Activated CD4-positive, CD25-positive, alpha-beta regulatory T cell treated with anti-CD3 and anti-CD28 coated beads, Interleukin-2, amount 50 U/mL, for 24 hours (primary cell): ENCODE measurements around the gene APEH.
A peak's percentile ranks its signal among the peaks of the same experiment; 100 is the strongest.
"Not testable (repeated sequence)": the region's sequence is repeated elsewhere in the genome, so short reads cannot be mapped to it uniquely, and the experiment has no call there.

Experiments used
- ATAC-seq, 2 donors: fragments of 150-1000 bp; cut with Tn5 transposase; one replicate each; pipeline ENCODE4 v1.10.0; 2021; ENCODE audit warnings: mild to moderate bottlenecking in 1 of 2, moderate library complexity in 1 of 2

The APEH gene

DNA sequence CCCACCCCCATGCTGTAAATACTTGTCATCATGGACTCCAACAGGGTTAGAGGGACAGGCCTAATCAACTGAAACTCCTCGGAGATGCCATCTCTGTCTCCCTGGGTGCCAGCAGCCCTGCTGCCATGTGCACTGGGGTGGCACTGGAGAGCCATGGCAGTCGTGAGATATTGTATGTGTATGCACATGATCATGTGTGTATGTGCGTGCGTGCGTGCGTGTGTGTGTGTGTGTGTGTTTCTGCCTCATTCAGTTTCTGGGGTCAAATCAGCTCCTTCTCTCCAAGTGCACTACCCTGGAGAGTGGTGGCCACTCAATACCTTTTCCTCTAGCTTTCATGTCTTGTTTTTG lies 3.2 kb upstream of the APEH start:
- no peak for ATAC-seq

DNA sequence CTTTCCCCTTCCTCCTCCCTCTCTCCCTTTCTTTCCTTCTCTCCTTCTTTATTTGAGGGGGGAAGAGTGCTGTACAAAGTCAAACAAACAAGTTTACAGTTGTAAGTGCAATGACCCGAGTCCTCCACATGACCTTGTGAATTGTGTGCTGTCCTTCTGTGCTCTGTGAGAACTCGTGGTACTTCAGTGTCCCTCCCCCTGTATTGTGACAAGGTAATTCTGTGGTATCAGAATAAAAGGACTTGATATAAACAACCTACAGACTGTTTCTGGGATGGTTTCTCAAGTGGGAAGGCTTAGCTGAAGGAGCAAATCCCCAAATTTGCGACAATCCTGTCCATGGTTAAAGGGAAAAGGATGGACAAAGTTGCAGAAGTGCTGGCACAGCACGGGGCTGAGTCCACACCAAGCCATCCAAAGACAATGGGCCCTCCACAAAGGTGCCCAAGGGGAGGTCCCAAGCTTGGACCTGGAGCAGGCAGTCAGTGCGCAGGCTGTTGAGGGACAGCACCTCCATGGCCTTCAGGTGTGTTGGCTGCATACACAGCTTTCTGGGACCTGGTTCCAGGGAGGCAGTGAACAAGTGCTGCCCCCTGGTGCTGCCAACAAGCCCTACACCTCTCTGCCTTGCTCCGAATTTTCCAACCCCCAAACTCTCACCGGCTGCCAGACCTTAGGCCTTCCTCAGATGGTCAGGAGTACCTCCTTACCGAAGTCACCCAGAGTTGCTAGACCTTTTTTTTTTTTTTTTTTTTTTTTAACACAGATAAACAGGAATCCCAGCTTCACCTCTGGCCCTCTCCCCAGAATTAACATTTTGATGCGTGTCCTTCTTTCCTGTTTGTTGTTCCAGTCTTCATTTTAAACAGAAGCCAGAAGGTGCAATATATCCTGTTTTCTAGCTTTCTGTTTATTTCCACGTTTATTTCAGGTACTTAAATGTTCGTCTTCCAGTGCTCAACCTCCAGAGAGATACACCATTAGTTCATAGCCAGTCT lies 2.6 kb upstream of the APEH start:
- ATAC-seq: no peak

DNA sequence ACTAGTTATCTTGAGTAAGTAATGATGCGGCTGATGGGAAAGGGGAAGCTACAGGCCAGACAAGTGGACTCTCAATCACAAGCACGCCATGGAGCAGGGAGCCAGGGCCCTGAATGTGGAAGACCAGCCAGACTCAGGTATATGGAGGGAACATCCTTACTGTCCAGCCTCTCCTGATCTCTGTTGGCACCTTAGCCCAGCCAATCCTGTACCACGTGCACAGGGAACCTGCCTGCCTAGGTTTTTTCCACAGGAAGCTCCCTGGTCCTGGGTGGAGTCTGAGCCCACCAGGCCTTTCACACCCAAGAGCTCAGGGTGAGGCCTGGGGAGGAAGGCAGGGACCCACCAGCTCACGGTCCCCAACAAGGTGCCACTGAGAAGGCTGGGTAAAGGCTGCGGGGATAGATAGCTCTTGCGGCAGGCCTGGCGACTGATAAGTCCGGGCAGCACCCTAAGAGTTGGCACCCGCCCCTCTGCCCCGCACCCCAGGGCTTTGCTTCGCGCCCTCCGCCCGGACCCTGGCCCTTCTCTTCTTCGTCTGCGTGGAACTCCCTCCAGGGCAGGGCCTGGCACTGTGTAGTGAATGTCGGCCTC lies 933 bp upstream of the APEH start:
- no peak for ATAC-seq

DNA sequence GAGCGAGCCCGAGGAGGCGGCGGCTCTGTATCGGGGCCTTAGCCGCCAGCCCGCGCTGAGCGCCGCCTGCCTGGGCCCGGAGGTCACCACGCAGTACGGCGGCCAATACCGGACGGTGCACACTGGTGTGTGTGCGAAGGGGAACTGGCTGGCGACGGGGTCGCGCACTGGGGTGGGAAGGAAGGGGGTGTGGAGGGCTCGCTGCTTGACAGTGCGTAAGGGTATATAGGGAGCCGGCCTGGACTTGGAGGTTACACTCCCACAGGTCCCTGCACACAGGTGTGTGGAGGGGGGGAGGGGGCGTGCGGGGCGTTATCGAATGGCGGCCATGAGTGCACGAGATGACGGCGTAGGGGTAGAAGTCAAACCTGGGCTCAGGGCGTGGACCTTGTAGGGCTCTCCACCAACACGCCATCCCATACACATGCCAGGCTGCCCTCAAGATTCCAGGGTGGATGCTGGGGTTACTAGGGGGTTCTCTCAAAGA lies 389 bp downstream of the APEH start:
- ATAC-seq: peak; percentile 1 to 2

DNA sequence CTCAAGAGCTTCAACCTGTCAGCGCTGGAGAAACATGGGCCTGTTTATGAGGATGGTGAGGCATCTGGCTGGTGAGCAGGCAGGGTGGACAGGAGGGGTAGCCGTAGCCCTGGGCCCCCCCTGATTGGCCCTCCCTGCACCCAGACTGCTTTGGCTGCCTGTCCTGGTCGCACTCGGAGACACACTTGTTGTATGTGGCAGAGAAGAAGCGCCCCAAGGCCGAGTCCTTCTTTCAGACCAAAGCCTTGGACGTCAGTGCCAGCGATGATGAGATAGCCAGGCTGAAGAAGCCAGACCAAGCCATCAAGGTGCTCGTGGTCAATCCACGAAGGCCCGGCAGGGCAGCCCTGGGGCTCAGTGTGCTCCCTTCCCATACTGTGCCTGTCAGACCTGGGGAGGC lies 1.8 kb downstream of the APEH start:
- ATAC-seq: no peak

DNA sequence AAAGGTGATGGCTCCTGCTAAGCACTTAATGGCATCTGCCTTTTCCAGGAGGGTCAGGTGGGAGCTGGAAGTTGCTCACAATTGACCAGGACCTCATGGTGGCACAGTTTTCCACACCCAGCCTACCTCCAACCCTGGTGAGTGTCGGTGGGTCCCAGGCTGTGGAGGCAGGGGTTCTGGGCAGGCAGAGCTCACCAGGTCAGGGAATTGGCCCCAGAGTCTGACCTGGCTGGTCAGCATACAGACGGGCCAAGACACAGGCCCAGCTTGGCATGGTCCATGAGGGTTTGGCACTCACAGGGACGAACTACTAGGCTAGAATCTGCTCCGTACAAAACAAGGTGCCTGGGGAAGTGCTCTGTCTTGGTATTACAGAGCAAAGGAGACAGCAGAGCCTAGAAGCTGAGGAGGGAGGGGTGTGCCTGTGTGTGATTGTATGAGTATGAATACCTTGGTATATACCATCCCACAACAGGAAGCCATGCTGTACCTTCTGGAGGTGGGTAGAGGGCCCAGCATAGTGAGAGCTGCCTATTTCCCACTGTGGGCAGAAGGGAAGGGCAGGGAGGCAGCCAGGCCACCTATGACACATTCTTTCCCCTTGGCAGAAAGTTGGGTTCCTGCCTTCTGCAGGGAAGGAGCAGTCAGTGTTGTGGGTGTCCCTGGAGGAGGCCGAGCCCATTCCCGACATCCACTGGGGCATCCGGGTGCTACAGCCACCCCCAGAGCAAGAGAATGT lies 6.5 kb downstream of the APEH start:
- ATAC-seq: no peak

DNA sequence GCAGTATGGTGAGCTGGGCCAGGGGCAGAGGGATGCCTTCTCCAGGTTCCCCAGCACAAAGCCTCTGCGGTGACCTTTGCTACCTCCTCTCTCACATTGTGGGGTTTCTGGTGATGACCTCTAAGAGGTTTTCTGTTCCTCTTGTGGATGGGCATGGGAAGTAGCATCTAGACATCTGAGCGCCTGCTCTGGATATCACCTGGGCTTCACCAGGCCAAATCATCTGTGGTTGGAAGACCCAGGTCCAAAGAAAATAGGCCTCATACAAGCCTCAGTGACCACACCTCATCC lies 7.0 kb downstream of the APEH start:
- no peak for ATAC-seq

DNA sequence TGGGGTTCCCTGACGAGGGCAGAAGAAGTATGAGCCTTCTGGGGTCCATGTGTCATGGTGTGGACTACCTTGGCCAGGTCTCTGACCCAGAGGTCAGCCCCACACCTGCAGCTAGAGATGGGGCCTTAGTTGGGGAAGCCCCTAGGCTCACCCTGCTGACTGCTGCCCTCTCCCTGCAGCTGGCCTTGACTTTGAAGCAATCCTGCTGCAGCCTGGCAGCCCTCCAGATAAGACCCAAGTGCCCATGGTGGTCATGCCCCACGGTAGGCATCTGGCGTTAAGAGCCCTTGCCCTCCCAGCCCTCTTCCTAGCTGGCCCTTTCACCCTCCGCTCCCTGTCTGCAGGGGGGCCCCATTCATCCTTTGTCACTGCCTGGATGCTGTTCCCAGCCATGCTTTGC lies 7.4 kb downstream of the APEH start:
- ATAC-seq: no peak

DNA sequence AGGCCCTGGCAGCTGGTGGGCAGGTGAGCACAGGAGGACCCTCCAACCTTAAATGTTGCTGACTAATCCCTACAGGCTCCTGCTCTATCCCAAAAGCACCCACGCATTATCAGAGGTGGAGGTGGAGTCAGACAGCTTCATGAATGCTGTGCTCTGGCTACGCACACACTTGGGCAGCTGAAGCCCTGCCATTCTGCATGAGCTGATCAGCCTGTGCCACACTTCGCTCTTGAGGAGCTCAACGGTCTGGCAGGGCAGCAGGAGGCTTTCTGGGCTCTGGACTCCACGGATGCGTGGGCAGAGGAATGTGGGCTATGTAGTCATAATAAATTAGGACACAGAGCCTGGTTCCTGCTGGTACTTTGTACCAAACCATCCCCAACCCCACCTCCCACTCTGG lies 9.0 kb downstream of the APEH start:
- ATAC-seq: no peak

DNA sequence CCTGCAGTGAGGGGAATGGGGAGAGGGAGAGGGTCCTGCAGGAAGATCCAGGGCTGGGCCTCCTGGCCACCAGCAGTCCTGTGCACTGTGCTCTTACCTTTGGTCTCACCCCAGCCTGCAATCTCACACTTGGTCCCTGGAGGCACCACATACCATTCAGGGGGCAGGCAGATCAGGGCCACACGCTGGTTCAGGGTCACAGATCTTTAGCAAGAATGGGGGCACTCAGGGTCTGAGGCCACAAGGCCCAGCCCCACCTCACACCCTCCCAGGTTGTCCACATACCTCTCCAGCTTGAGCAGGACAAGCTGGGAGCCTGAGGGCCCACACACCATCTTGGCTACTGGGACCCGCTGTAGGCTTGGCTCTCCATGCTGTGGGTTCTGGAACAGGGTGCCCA lies 10.3 kb downstream of the APEH start:
- not testable (repeated sequence) for ATAC-seq

DNA sequence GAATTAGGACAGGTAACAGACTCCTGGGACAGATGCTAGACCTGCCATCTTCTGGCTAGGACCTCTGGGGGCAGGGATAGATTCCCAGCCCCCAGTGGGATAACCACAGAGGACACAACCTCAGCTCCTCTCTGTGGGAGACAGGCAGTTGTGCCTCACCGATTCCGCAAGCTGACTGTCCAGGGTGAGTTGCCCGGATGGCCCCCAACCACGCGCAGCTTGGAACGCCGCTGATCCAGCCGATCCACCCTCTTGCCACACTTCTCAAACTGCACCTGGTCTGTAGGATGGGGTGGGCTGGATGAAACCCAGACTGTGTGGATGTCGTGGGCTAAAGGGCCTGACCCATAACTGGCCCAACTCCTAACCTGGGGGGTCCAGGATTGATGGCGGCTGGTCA lies 11.0 kb downstream of the APEH start:
- not testable (repeated sequence) for ATAC-seq

DNA sequence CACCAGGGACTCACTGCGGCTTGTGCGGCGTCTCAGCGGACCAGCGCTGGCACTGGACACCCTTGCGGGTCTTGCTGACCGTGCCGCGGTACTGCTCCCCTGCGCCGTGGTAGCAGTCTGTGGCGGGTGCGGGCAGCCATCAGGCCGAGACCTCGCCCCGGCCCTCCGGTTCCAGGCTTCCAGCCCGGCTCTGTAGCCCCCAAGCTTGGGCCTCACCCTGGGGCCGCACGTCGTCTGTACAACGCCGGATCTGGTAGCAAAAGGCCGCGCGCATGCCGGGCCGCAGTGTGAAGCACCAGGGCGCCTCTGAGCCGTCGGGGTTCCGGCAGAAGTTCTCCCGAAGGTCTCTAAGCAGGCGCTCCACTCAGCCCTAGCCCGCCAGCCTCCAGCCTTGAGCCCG lies 11.7 kb downstream of the APEH start:
- ATAC-seq: peak in 1 of 2 donors; percentile 2

DNA sequence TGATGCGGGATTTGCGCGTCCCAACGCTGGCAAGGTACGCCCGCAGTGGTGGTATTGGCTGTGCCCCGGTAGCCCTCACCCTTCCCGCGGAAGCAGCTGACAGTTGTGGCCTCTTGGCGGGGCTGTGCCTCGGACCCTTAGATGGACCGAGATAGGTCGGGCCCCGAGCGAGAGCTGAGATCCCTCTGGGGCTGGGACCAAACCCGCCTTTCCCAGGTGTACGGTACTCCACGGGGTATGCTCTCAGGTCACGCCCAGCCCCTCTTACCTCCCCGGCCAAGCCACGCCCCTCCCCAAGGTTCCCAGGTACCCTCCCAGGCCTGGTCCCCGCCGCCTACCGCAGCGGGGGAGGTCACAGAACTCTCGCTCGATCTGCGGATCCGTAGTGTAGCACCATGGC lies 12.2 kb downstream of the APEH start:
- ATAC-seq: peak; percentile 12 to 15

DNA sequence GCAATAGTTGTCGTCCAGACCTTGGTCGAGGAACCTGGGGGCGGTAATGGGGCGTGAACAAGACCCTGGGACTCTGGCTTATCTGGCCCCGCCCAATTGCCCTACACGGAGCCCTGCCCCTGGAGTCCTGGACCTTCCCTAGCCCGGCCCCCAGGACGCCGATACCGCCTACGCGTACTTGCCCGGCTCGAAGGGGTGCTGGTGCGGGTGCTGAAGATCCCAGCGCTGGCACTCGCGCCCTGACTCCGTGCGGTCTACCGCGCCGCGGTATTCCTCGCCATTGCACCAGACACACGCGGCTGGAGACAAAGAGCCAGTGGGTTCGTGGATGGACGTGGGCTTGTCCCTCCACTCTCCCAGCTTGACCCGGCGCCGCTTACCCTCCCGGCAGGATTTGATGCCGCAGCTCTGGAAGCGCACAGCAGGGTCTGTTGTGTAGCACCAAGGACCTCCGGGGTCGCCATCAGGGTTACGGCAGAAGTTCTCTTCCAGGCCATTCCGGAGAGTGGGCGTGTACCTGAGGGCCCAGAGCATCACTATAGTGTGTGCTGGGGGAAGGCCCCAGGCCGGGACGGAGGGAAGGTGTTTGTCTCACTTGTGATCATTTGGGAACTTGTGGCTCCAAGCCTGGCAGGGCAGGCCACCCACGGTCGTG lies 12.7 kb downstream of the APEH start:
- ATAC-seq: peak; percentile 19 to 26

DNA sequence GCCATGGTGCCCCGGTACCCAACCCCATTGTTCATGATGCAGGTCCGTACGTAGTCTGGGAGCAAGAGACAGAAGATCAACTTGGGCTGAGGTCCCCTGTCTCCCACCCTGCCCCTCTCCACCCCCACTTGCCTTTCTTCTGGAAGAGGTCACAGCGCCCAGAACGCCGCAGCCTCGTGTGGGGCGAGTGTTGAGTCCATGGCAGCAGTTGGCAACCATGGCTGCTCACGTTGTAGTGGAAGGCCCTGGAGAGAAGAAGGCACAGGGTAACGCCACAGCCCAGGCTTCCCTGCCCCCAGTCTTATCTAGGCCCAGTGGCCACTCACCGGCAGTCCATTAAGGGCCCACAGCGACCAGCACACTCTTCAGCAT lies 13.3 kb downstream of the APEH start:
- not testable (repeated sequence) for ATAC-seq

DNA sequence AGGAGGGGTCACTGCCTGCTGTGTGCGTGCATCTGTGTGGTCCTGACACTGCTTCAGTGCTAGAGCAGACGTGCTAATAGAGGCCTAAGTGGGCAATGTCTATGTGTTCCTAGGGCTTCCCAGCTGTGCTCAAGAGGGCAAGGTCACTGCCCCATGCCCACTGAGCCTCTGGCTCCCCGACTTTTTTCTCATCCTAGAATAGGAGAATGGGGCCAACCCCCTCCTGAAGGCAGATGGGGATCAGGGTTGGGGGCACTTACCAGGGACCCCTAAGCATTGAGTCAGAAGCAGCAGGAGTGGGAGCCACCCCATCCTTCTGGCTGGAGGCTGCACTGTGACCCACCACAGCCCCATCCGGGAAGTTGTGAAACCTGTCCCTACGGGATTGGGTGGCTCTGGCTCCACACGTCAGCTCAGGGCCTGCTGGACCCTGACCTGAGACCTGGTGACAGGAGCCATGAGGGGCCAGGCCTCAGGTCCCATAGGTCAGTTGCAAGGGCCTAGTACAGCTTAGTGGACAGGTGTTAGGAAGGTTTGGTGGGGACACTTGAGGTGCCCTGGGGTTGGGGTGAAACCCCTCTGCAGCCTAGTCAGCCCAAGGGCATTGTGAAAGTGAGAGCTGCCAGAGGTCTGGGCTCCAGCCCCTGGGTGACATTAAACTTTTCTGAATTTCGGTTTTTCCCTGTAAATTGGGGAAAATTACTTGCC lies 14.3 kb downstream of the APEH start:
- not testable (repeated sequence) for ATAC-seq

DNA sequence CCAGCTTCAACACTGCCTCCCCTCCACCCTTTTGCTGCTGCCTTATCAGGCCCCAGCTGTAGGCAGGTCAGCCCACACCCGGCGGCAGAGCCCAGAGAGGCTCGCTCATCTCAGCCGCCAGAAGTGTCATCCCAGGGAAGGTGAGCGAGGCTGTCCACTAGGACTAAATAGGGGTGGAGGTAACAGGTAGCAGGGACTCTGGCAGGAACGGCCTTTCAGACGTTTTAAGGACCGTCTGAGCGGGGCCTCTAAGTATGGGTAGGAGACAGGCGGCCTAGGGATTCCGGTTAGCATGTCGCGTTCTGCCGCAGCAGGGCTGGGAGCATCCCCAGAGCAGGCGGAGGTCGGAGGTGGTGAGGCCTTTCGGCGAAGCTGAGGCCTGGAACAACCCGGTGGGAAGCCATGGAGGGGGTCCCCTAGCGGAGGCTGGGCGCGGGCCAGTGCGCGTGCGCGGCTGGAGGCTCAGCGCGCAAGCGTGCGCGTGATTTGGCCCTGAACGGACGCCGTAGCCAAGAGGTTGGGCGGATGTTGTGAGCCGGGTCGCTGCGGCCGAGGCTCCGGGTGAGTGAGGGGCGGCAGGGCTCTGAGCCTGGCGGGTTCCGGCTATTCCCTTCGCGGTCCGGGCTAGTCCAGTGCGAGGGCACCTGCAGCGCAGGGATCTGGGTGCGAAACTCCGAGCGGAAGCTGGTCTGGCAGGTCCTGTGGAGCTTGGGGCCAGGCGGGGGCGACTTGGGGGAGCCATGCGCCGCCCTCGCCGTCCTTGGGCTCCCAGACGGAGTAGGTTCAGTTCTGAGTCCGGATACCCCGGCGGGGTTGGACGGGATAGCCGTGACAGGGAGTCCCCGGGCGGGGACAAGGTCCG lies 15.1 kb downstream of the APEH start, which contains the start of the genes MST1 and RNF123:
MST1 (minus strand) TSS at position 429 of the 862 bp plus-strand sequence. CDS start 783 bp downstream, outside the sequence.
RNF123 (plus strand) TSS at position 512 of the 862 bp plus-strand sequence. CDS start 1,609 bp downstream, outside the sequence.
- ATAC-seq: peak; percentile 73 to 81

DNA sequence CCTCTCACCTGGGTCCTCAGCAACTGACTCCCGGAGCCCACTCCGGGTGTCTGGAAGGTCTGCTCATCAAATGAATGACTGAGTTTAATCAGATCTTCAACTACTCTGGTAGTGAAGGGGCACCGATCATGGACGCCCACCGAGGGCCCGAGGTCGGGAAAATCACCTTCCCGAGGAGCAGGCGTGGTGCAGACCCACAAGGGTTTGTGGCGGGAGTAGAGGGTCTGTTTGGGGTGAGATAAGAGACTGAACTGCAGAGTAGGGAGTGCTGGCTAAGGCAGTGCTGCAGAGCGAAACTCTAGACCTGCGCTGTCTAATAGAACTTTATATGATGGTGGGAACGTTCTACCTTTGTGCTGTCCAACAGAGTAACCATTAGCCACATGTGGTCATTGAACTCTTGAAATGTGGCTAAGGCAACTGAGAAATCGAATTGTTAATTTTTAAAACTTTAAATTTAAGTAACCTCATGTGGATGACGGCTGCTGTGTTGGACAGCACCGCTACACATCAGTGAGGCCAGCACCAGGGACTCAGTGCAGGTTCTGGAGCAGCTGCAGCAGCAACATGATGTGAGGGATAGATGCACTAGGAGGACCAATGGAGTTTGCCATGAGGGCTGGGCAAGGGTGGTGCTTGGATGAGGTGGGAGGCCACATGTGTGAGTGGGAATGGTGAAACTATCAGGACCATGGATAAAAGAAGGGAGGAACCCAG lies 15.9 kb downstream of the APEH start:
- not testable (repeated sequence) for ATAC-seq

DNA sequence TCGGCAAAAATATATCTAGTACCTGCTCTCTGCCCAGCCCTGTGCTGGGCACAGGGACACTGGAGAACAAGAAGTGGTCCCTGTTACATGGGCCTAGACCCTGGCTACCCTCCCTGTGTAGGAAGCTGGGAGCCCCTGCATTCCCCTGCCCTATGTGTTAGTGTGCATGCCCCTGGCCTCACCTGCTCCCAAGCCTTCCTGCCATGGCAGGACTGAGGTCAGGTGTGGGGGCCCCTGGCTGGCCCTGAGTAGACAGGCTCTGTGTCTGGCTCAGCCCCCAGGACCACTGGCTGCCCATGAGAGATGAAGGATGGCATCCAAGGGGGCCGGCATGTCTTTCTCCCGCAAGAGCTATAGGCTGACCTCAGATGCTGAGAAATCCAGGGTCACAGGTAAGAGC lies 16.7 kb downstream of the APEH start:
- ATAC-seq: not testable (repeated sequence)

DNA sequence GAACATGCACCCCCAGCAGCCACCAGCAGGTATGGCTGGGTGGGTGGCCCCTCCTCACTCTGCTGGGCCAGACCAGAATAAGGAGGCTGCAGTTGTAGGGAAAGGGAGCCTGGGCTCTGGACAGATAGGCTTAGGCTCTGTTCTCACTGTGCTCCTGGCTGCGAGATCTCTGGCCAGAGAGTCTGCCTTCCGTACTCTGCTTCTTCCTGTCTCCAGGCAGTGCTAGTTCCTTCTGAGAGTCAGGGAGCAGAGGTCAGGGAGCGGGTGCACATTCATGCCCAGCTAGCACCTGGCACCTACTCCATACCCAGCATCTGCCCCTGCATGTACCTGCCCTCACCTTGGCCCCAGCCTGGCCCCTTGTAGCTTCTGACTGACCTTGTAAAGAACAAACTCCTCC lies 17.3 kb downstream of the APEH start:
- not testable (repeated sequence) for ATAC-seq
